Panc1 (cell line): Measurements from ENCODE around the gene ZSCAN18. TPM values are rescaled to one million over a fixed set of nuclear protein-coding genes. Genes with fewer than 3 reads are reported as not detected.
"Not testable (repeated sequence)": the region's sequence is repeated elsewhere in the genome, so short reads cannot be mapped to it uniquely, and the experiment has no call there.

Experiments used
- ATAC-seq: fragments of 200-7000 bp; cut with Tn5 transposase; 2 replicates; pipeline ENCODE4 v1.9.1; 2020; ENCODE audit warnings: mild to moderate bottlenecking, moderate library complexity
- Bru-seq: library from RNA; stranded (reverse); fragments of 400-500 nt; gene quantifications from one replicate; lab custom pipeline; 2021; lab: Mats Ljungman, UMichigan
- BruChase-seq, 2 experiments: library from RNA; stranded (reverse); fragments of 400-500 nt; gene quantifications; one replicate each; lab custom pipeline; 2021; lab: Mats Ljungman, UMichigan
- BruUV-seq: library from RNA; stranded (reverse); fragments of 400-500 nt; replicated peaks from 2 replicates; lab custom pipeline; 2021; lab: Mats Ljungman, UMichigan
- CTCF ChIA-PET: fragments of 300-600 bp; sonication (Branson Sonifier 250); formaldehyde crosslinking; loops from one replicate; lab custom pipeline; 2022; ENCODE audit warnings: antibody characterized with exemption; lab: Charles Lee
- POLR2A ChIA-PET: fragments of 300-600 bp; sonication (Branson Sonifier 250); formaldehyde crosslinking; loops from one replicate; lab custom pipeline; 2022; ENCODE audit warnings: antibody characterized with exemption; lab: Charles Lee
- DNase-seq: peaks from one replicate; pipeline ENCODE4 v3.0.0-alpha.2; 2010; ENCODE audit warnings: low read depth, low spot score
- H3K27ac ChIP-seq: 2 replicates; pipeline ENCODE4 v1.5.1; 2011; ENCODE audit warnings: mild to moderate bottlenecking, low read length, inconsistent platforms
- H3K27me3 ChIP-seq: fragments of 200-500 bp; sonication (Bioruptor generic); 2 replicates; pipeline ENCODE4 v1.6.0; 2014; ENCODE audit warnings: low read length, inconsistent platforms; ENCODE audit not compliant: control insufficient read depth, insufficient read depth
- H3K36me3 ChIP-seq: fragments of 200-500 bp; sonication (Bioruptor generic); 2 replicates; pipeline ENCODE4 v1.5.1; 2014; ENCODE audit warnings: inconsistent platforms, mild to moderate bottlenecking, low read length, moderate library complexity; ENCODE audit not compliant: control insufficient read depth, insufficient read depth
- H3K4me1 ChIP-seq: 2 replicates; pipeline ENCODE4 v1.5.1; 2011; ENCODE audit warnings: inconsistent platforms, mild to moderate bottlenecking, low read length, moderate library complexity; ENCODE audit not compliant: control insufficient read depth, insufficient read depth
- H3K4me3 ChIP-seq, 2 experiments: 2 replicates each; pipeline ENCODE4 v1.5.1; 2011 to 2012; ENCODE audit warnings: low read depth in 2 of 2, low read length in 2 of 2, mild to moderate bottlenecking in 2 of 2, inconsistent platforms in 1 of 2, moderate library complexity in 1 of 2
- H3K9me3 ChIP-seq: fragments of 200-500 bp; sonication (Bioruptor generic); 2 replicates; pipeline ENCODE4 v1.5.1; 2014; ENCODE audit warnings: low read depth, mild to moderate bottlenecking, inconsistent platforms, low read length, moderate library complexity; ENCODE audit not compliant: control insufficient read depth, insufficient read depth
- POLR2AphosphoS5 ChIP-seq: IDR thresholded peaks from 2 replicates; pipeline ENCODE4 v1.6.1; 2012; ENCODE audit warnings: mild to moderate bottlenecking, low read depth, low read length, moderate library complexity
- SIN3A ChIP-seq: IDR thresholded peaks from 2 replicates; pipeline ENCODE4 v1.6.1; 2012; ENCODE audit warnings: low read depth, mild to moderate bottlenecking, low read length, moderate library complexity, borderline replicate concordance; ENCODE audit not compliant: insufficient read depth
- TCF7L2 ChIP-seq: IDR thresholded peaks from 2 replicates; pipeline ENCODE4 v1.6.1; 2011; ENCODE audit warnings: mild to moderate bottlenecking, low read depth, low read length, inconsistent platforms
- in situ Hi-C: cut with HindIII; loops from 2 replicates; pipeline ENCODE4 v1.10.0; 2016; ENCODE audit warnings: low sequenced_read_pairs, low pct_unique_long_range_greater_than_20kb
- intact Hi-C: fragments of 100-400 bp; cut with micrococcal nuclease; formaldehyde crosslinking; loops from one replicate; pipeline ENCODE4 v1.10.0; 2022; ENCODE audit not compliant: unreplicated experiment
- long read RNA-seq: library from polyadenylated mRNA; unstranded; transcript quantifications from one replicate; pipeline ENCODE4 v2.0.0, GENCODE V29; 2021; ENCODE audit not compliant: unreplicated experiment
- polyA plus RNA-seq: library from polyadenylated mRNA; unstranded; fragments of >200 nt; gene quantifications from one replicate; pipeline ENCODE4 v1.2.1, GENCODE V29; 2012; ENCODE audit warnings: missing spikeins; ENCODE audit not compliant: insufficient read length
- total RNA-seq: library from RNA; stranded (reverse); gene quantifications from one replicate; pipeline ENCODE4 v1.2.1, GENCODE V29; 2021; ENCODE audit not compliant: unreplicated experiment
- TF ChIP-seq, protein P1 (sequence below), 2 experiments: IDR thresholded peaks; 2 replicates each; pipeline ENCODE4 v1.6.1; 2011 to 2012; ENCODE audit warnings: low read depth in 2 of 2, control low read depth in 1 of 2, low read length in 1 of 2, mild to moderate bottlenecking in 1 of 2, moderate library complexity in 1 of 2; ENCODE audit not compliant: insufficient read depth in 1 of 2
- TF ChIP-seq, protein P2 (sequence below): fragments of 450-650 bp; IDR thresholded peaks from 2 replicates; pipeline ENCODE4 v1.5.1; 2017; ENCODE audit warnings: mild to moderate bottlenecking

Gene ZSCAN18, protein sequence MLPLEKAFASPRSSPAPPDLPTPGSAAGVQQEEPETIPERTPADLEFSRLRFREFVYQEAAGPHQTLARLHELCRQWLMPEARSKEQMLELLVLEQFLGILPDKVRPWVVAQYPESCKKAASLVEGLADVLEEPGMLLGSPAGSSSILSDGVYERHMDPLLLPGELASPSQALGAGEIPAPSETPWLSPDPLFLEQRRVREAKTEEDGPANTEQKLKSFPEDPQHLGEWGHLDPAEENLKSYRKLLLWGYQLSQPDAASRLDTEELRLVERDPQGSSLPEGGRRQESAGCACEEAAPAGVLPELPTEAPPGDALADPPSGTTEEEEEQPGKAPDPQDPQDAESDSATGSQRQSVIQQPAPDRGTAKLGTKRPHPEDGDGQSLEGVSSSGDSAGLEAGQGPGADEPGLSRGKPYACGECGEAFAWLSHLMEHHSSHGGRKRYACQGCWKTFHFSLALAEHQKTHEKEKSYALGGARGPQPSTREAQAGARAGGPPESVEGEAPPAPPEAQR
- not detected for total RNA-seq
- 0.59 TPM for polyA plus RNA-seq
- Bru-seq, nascent RNA, result percentile 13 among the genes with signal in this experiment
- BruChase-seq, experiment 1, labeled RNA remaining after a 2-hour chase, result percentile 16 among the genes with signal in this experiment
- percentile 16 among the genes with signal in this experiment for BruChase-seq, experiment 2, labeled RNA remaining after a 6-hour chase
- long read RNA-seq, result 0 reads

DNA sequence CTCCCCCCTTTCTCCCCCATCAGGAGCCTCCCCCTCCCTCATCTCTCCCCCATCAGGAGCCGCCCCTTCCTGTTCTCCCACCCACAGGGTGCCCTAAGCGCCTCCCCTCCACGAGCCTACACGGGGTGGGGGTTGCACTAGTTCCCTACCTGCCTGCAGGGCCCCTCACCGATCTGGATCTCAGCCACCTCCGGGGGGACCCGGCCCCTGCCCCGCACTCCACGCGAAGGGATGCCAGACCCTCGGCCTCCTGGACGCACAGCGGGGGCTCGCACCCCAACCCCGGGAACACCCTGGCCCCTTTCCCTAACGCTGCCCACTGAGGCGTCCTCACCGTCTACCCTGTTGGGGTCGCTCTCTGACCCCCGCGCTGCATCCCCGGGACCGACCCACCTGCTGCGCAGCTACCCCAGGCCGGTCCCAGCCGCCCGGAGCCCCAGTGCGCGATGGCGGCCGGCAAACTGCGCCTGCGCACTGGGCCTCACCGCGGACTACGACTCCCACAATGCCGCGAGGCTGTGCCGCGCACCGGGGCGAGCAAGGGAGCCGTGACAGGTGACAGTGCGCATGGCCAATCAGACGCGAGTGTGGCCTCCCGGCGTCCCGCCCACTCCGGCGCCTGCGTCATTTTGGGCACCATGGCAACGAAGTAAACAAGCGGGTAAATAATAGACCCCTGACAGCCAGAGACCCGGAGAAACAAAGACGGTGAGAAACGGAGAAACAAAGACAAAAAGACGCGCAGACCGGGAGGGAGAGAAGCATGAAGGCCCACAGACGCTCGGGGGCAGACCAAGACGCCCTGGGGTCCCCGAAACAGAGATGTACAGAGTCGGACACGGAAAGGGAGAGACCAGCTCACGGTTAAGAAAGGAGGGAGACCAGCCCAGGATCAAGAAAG, at the start of gene ZSCAN18:
TSS of gene ZSCAN18 (minus strand) at position 451 of the 901 bp plus-strand sequence. CDS start 7,964 bp downstream, outside the sequence.
- H3K4me3 ChIP-seq, result peak within 1 kb of the TSS in 1 of 2 experiments; percentile 30; a peak in 1 of 4 replicates
- no TSS peak for BruUV-seq
- H3K27me3 ChIP-seq, result no peaks in the 10 kb centered on the region
- no peaks in the 10 kb centered on the region; the same call in 1 of the 2 replicates for H3K9me3 ChIP-seq
- intact Hi-C loops, result no loop called here
- DNase-seq, result no peak
- POLR2A ChIA-PET, result no interaction called here
- no peak for TF ChIP-seq POLR2AphosphoS5
- no peak within 1 kb of the TSS for H3K27ac ChIP-seq
- H3K36me3 ChIP-seq, result no peaks in the 10 kb centered on the region
- ATAC-seq, result no peak
- no peaks in the 10 kb centered on the region for H3K4me1 ChIP-seq
- in situ Hi-C loops, result no loop called here
- CTCF ChIA-PET, result no interaction called here

DNA sequence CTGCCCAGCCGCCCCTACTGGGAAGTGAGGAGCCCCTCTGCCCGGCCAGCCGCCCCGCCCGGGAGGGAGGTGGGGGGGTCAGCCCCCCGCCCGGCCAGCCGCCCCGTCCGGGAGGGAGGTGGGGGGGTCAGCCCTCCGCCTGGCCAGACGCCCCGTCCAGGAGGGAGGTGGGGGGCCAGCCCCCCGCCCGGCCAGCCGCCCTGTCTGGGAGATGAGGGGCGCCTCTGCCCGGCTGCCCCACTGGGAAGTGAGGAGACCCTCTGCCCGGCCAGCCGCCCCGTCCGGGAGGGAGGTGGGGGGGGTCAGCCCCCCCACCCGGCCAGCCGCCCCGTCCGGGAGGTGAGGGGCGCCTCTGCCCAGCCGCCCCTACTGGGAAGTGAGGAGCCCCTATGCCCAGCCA, 49.4 kb upstream of the ZSCAN18 start:
- BruUV-seq, intact Hi-C loops, H3K36me3 ChIP-seq, DNase-seq, ATAC-seq, POLR2A ChIA-PET, in situ Hi-C loops, H3K27me3 ChIP-seq, H3K4me3 ChIP-seq, H3K27ac ChIP-seq, H3K4me1 ChIP-seq, CTCF ChIA-PET: not testable (repeated sequence)
- peaks cover 46% of the 10 kb centered on the region; the same call in 1 of the 2 replicates for H3K9me3 ChIP-seq

DNA sequence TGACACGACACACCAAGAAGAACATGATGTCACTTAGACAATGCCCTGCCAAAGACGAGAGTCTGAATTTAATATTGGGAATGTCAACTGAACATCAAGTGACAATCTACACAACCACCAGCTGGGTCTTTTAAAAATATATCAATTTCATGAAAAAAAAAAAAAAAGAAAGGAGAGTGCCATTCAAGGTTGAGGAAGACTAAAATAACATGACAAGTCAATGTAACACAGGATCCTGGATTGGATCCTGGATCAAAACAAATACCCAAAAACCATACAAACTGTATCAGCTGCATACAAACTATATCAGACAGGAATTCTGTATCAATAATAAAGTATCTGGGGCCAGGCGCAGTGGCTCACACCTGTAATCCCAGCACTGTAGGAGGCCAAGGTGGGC, 47.8 kb upstream of the ZSCAN18 start:
- Histone ChIP-seq H3K36me3 (no peaks in the 10 kb centered on the region), H3K27ac (no peak overlapping the region), H3K4me3 (no peak overlapping the region), H3K4me1 (no peaks in the 10 kb centered on the region), H3K9me3 (peaks cover 44% of the 10 kb centered on the region; the same call in 1 of the 2 replicates), H3K27me3 (no peaks in the 10 kb centered on the region)
- TF ChIP-seq TCF7L2 (no peak), SIN3A (no peak), POLR2AphosphoS5 (no peak)
- TF ChIP-seq, protein P1, sequence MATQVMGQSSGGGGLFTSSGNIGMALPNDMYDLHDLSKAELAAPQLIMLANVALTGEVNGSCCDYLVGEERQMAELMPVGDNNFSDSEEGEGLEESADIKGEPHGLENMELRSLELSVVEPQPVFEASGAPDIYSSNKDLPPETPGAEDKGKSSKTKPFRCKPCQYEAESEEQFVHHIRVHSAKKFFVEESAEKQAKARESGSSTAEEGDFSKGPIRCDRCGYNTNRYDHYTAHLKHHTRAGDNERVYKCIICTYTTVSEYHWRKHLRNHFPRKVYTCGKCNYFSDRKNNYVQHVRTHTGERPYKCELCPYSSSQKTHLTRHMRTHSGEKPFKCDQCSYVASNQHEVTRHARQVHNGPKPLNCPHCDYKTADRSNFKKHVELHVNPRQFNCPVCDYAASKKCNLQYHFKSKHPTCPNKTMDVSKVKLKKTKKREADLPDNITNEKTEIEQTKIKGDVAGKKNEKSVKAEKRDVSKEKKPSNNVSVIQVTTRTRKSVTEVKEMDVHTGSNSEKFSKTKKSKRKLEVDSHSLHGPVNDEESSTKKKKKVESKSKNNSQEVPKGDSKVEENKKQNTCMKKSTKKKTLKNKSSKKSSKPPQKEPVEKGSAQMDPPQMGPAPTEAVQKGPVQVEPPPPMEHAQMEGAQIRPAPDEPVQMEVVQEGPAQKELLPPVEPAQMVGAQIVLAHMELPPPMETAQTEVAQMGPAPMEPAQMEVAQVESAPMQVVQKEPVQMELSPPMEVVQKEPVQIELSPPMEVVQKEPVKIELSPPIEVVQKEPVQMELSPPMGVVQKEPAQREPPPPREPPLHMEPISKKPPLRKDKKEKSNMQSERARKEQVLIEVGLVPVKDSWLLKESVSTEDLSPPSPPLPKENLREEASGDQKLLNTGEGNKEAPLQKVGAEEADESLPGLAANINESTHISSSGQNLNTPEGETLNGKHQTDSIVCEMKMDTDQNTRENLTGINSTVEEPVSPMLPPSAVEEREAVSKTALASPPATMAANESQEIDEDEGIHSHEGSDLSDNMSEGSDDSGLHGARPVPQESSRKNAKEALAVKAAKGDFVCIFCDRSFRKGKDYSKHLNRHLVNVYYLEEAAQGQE (IDR thresholded peaks at IDR 0.05; ENCODE audit: insufficient read depth in 1 of 2, low read depth in 2 of 2, low read length in 1 of 2), result no peak
- TF ChIP-seq, protein P2, sequence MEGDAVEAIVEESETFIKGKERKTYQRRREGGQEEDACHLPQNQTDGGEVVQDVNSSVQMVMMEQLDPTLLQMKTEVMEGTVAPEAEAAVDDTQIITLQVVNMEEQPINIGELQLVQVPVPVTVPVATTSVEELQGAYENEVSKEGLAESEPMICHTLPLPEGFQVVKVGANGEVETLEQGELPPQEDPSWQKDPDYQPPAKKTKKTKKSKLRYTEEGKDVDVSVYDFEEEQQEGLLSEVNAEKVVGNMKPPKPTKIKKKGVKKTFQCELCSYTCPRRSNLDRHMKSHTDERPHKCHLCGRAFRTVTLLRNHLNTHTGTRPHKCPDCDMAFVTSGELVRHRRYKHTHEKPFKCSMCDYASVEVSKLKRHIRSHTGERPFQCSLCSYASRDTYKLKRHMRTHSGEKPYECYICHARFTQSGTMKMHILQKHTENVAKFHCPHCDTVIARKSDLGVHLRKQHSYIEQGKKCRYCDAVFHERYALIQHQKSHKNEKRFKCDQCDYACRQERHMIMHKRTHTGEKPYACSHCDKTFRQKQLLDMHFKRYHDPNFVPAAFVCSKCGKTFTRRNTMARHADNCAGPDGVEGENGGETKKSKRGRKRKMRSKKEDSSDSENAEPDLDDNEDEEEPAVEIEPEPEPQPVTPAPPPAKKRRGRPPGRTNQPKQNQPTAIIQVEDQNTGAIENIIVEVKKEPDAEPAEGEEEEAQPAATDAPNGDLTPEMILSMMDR, result no peak
- intact Hi-C loops (no loop called here), in situ Hi-C loops (no loop called here)
- ATAC-seq (no peak), DNase-seq (no peak)
- BruUV-seq, result no TSS peak
- ChIA-PET CTCF (no interaction called here), POLR2A (interaction anchor here (0.6 kb wide), 1 partner anchor 1001 kb away, joined by 5 read pairs; no protein-coding TSS in a partner anchor)
